ENCODE measurements around the gene BMP7.
A peak's percentile ranks its signal among the peaks of the same experiment; 100 is the strongest.
"Not testable (repeated sequence)": the region's sequence is repeated elsewhere in the genome, so short reads cannot be mapped to it uniquely, and the experiment has no call there.

The BMP7 gene

DNA sequence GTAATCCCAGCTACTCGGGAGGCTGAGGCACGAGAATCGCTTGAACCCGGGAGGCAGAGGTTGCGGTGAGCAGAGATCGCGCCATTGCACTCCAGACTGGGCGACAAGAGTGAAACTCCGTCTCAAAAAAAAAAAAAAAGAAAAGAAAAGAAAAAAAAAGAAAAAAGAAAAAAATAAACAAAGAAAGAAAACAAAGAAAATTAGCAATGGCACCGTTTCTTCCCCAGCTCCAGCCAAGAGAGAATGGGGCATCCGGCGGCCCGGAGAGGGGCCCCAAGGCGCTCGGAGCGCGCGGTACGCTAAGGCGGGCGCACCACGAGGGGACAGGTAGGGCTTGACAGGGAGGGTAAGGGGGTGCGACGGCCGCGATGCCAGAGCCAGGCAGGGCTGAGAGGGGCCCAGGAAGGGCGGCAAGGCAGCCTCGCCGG lies 1.5 kb downstream of the BMP7 start:
- DNase-seq: not testable (repeated sequence)

DNA sequence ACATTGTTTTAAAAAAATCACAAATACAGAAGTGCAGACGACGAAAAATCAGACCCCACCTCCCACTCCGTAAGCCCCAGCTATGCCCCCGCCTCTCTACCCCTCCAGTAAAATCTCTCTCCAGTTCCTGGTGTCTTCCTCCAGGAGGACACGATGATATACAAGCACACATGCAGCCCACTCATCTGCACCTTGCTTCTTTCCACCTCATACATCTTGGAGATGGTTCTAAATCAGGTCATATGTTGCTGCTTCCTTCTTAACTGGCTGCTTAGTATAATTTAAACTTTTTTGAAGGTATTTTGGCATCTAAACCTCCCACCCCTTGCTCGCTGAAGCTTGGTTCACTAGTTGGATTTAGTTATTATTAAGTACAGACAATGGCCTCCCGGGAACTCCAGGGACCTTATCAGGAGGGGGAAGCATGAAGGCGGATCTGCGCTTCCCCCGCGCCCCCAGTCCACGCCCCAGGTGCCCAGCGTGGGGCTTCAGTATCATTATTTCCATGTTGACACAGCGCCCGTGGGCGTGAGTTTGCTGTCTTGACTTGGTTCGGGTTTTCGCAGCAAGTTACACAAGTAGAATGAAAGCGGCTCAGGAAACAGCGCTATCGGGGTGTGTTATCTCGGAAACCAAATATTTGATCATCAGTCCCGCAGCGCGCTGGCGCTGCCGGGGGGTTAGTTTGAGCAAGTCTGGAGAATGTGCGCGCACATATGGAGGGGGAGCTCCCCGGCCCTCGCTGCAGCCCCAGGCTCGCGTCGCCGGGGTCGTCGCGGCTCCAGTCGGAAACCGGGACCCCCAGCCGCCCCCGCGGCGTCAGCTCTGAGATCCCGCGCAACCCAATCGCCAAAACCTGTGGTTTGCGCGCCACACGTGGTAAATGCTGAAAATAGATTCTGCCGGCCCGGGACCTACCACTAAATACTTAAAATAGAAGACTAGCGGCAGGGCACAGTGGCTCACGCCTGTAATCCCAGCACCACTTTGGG lies 2.3 kb downstream of the BMP7 start:
- DNase-seq: no peak

DNA sequence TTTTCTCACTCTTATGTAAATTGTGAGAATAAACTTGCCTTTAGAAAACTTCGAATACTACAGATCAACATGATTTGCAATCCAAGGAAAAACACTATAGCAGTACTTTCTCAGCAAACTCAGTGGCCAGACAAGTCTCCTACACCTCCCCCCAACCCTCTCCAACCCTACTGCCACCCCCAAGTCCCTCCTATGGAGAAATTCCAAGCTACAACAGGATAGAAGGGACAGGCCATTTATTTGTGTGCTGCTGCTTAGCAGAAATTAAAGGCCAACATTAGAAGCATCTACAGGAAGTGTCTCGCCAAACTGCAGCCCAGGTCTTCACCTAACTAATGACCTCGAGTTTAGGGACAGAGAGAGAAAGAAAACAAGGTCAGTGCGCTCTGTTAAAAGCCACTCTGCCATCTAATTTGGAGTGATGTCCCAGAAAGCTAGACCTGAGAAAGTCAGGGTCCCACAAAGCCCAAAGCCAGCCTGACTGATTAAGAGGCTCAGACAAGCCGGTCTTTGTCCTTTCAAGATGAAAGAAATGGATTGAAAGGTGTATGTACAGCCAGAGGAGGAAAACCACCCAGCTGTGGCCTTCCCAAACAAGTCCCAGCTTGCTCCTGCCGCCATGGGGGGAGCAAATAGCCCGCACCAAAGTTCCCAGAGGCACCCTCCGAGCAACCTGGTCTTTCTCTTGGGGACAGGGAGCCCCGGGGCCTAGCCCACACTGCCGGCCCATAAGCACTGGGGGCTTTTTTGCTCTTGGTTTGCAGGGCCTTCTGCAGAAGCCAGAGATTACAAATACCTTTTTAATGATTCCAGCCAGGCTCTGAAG lies 3.4 kb downstream of the BMP7 start:
- DNase-seq: no peak

DNA sequence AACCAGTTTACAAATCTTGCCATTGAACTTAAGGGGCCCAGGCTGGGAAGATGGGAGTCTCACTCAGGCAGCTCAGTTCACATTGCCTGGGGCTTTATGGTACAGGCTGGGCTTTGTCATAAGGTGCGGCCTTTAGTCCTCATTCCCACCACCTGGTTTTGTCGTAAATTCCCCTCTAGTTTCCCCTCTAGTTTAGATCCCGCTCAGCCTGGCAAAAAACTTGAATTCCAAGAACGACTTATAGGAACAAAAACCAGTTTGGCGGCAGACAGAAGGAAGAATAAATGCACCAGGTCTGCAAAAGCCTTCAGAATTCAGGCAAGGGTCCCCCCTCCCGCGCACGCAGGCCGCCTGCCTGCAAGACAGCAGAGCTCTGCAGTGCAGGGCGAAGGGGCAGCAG lies 4.1 kb downstream of the BMP7 start:
- no peak for DNase-seq

DNA sequence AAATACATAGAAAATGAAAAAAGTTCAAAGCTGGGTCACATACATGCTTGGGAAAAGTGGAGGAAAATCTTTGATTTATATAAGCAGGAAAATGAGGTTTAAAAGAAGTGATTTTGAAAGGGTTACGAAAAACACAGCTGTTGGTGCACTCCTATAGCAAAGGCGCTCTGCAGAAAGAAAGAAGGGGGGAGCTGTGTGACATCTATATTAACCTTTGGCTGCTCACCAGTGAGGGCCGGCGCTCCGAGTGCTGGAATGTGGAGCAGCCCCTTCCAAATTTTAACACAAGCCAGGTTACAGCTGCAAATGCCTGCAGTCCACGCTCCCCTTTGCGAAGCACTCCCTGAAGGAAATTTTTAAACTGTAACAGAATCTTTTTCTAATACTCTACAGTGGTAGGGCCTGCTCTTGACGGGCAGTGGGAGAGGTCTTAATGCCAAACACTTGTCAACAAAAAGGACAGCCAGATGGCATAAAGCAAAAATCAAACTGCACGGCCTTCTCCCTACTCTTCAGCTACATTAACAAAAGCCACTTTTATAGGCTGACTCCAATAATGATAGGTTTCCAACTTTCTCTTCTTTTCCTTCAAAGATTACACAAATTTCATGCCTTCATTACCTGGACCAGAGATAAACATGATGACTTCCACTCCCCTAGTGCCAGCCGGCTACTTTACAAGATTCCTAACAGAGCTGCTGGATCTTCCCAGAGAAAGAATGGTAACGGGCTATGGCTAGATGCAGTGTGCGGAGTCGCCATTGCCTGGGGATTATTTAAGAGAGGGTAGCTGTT lies 4.8 kb downstream of the BMP7 start:
- DNase-seq: no peak

DNA sequence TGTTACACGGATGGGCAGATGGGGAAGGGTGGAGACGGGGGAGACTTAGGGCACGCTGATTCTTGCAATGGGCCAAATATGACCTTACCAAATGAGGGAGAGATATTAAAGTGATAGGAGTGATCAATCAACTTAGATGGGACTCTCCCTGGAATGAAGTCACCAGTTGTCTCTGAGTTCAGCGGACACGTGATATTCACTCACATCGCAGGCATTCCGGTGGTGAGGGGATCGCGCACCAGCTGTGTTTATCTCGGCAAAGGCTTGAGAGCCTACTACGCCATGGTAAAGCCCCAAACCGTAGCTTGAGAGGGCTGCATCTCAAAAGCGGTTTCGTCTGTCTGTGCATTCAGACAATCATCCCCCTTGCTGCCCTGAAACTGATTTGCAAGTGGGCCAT lies 5.5 kb downstream of the BMP7 start:
- DNase-seq: peak in 1 of 2 experiments; percentile 29

DNA sequence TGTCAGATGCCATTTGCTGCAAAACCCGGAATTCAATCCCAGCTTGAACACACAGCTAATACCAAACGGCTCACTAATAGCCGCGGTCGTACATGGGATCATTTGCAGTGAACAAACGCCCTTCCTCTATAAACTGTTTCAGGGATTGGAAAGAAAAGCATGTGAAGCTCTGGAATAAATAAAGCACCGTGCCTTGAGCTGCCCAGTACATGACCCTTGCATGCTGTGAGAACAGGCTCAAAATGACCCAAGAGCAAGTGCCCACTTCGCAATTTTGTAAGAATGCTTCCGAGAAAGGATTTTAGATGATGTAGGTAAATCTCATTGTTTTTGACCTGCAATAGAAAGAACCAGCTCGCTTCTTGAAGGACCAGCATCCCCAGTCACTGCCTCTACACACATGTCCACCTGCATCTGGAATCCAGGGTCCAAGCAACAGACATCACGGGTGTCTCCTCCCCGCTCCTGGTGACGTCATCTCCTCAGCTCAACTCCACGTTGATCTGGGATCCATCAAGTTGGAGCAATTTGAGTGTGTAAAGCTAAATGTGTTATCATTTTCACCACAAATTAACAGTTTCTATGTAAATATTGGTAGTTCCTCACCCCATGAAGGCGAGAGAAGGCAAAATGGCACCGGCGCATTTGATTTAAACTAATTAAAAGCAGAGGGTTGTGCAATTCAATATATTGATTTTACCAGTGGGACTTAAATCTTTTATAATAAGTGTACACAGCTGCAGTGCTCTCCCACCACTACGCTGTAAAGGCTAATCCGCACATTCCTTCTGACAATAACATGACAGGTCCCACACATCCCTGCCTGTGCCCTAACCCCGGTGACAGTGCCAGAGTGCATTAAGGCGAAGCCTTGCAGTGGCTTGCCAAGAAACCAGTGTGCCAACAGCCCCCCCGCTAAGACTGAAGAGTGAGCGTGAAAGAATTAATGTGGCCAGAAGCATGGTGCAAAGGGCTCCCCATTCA lies 6.2 kb downstream of the BMP7 start:
- DNase-seq: peak in 1 of 2 experiments; percentile 16

DNA sequence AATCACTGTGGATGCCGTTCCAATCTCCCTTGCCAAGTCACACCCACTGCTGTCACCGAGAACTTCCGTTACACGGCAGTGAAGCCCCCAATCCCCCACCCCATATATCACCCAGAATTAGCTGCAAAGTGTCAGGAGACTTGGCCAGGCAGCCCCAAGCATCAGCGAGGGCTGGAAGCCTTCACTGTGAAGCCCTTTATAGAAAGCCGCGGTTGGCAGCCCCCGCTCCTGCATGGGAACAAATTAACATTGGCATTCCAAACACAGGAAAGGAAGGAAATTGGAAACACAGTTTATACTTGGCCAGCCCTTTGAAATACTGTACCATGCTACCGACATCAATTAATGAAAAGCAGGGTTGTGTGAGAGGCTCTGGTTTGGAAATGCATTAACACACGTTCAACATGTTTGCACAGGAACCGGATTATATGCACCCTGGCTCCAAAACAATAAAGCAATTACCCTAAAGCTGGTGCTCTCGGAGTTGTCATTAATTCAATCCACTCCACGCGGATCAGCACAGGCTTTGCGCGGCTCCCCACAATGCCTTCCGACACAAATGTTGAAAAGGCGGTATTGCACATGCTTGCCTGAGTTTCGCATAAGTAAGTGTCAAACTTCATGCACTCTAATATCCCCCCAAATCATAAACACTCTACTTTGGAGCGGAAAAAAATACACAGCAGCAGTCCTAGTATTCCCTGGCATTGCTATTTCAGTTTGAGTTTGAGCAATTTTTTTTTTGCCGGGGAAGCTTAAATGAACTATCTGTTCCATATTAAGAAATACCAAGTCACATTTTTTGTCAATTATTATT lies 7.1 kb downstream of the BMP7 start:
- peak; percentile 36 to 58 for DNase-seq

DNA sequence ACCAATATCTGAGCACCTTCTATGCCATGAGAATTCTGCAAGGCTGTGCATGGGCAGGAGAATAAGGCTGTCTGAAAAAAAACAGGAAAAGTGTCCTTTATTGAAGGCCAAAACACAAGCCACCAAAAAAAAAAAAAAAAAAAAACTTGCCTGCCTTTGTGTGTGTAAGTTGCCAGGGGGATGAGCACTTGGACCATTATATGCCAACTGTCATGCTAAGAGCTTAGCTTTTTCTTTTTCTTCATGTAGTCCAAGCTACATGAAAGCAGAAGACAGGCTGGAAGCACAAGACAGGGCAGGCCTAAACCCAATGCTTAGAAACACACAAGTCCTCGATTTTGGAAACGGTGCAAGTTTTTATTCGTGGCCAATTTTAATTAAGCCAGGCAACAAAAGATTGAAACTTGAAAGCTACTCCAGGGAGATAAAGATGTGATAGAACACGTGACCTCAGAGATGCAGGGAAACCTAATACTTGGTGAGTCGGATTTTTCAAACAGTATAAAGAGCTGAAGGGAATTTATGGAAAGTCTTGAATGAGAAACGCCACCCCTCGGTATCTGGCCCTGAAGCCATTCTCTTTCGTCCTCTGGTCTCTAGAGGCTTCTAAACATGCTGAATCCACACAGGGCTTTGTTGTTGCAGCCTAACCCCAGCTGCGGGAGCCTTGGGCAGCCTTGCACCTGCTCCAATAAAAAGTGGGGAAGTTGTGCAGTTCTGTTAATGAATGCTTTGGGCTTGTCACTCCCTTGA lies 8.6 kb downstream of the BMP7 start:
- DNase-seq: peak in 1 of 2 experiments; percentile 26

DNA sequence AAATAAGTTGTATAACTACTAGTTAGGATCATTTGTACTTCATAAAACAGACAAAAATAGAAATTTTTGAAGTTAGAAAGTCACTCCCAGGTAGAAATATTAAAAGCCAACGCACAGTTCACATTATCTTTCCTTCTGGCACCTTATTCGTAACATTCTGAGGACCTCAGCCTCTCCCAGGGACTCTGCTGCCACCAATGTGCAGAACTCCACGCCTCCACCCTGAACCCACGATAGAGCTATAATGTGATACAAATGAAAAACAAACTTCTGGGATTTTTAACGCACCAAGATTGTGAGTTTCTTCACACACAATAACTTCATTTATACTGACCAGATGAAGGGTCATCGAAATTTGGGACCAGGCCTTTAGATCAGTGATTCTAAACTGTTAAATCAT lies 9.5 kb downstream of the BMP7 start:
- DNase-seq: no peak

DNA sequence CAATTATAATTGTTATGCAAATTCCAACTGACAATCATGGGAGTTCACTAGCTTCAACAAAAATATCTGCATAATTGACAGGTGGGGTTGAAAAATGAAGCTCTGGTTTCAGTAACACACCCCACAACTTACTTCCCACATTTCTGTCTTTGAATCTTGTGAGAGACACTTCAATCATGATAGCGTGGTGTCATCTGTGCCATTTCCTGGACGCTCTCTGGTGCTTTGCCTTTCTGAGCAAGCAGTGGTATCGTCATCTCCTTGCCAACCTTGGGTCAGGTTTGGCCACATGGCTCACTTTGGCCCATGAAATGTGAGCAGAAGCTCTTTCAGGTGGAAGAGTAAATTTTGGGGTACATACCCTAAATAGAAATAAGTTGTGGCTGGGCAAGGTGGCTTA lies 10.2 kb downstream of the BMP7 start:
- no peak for DNase-seq

DNA sequence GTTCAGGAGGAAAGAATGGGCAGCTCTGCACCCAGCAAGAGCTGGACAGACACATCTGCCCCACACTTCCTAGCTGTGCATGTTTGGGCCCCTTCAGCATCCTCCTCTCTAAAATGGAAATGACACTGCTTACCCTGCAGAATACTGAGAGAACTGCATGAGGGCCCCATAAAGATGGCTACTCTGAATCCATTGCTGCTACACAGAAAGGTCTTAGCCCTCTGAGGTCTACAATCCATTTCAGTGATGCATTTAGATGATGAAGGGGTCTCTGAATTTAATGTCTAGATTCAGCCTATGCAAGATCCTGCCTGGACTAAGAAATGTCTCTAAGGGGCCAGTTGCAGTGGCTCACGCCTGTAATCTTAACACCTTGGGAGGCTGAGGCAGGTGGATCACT lies 11.3 kb downstream of the BMP7 start:
- no peak for DNase-seq

DNA sequence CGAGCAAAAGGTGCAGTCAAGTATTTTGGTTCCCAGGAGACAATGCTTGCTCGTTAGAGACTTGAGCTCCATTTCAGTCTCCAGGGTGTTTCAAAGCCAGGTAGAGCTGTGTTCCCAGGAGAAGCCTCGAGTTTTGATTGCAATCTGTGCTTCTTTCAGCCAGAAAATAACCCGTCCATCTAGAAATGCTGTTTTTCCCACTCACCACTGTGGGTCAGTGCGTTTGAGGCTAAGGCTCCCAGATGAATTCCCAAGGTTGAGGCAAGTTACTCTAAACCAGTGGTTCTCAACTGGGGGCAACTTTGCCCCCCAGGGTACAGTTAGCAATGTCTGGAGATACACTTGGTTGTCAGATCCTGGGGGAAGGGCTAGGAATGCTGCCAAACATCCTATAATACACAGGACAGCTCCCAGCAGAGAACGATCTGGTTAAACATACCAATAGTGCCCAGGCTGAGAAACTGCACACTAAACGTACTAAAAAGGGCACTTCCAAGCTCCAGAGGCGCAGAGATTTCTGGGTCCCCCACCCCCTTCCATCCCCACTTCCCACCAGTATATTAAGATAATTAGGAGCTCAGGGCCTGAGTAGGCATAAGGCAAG lies 13.8 kb downstream of the BMP7 start:
- DNase-seq: no peak

DNA sequence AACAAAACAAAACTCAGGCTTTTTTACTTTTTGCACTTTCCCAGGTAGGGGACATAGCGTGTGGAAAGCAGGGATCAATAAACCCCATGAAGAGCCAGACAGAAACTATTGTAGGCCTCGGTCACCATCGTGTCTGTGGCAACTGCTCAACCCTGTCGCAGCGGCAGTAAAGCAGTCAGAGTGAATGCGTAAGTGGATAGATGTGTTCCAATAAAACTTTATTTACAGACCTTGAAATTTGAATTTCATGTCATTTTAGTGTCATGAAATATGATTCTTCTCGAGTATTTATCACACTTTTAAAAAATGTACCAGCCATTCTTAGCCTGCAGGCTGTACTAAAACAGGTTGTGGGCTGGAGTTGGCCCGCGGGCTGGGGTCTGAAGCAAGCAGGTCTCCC lies 14.5 kb downstream of the BMP7 start:
- DNase-seq: no peak

DNA sequence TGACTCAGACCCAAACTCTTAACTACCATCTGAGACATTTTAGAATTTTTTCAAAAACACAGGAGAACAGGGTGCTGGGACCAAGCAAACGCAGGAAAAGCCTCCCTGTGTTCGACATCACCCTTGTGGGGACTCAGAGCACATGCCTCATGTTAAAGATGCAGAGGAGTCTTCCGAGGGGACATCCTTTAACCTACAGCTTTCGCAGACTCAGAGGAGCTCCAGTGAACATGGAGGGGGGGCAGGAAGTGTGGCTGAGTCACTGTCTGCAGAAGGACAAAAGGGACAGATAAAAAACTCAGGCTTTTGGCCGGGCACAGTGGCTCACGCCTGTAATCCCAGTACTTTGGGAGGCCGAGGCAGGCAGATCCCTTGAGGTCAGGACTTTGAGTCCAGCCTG lies 15.1 kb downstream of the BMP7 start:
- no peak for DNase-seq

DNA sequence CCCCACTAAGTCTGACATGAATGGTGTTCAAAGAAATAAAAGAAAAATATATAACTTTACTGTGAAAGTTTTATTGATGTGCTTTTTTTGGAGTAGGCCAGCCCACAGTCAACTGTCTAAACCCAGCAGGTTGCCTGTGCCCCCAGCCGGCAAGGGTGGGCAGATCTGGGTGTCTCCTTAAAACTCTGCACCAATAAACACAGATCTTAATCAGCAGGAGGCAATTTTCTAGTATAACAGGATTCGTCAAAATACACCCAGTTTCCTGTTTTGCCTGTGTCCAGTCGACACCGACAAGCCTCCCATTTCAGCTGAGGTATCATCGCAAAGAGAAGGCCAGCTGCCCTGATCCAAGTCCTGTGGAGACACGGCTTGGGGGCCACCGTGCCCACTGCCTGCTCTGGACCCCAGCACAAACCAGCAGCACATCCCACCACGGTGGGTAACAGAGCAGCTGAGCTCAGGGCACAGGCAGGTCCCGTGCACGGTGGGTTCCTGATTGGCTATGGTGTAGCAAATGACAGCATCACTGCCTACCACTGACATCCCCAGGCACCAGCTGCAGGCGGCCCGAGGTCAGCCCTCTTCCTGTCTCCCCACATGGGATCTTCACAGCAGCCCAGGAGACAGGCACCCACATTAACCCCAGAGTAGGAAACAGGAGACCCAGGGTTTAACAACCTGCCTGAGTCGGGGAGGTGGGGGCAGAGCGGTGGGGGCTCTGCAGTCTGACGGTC lies 15.7 kb downstream of the BMP7 start:
- DNase-seq: no peak

DNA sequence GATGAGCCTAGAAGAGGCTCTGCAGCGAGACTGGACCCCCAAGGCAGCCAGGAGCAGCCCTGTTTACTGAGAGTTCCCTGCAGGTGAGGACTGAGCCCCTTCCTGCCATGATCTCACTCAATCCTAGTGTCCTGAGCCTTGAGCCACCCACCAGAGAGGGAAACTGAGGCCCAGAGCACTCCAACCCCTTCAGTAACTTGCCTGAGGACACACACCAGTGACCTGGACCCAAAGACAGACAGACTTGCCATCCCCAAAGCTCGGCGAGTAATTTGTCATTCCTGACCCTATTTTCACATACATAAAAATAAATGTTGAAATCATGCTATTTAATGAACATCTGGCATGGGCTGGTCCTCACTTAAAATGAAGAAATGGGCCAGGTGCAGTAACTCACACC lies 16.7 kb downstream of the BMP7 start:
- no peak for DNase-seq

DNA sequence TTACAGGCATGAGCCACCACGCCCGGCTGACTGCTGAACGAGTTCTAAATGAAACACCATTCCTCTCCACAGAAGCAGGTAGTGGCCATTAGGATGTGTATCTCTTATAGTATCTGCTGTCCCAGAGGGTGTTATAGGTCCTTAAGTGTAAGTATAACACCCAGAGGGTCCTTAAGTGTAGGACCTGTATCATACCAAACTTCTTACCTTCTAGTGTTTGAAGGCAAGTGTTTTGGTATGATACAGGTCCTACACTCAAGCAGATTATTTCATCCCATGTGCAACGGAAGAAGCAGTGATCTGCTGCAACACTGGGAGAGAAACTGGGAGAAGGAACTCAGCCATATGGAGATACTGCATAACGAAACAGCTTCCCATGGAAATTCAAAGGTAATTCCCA lies 17.4 kb downstream of the BMP7 start:
- DNase-seq: no peak

All from NCI-H524 (cell line).